HCT116 (cell line): ENCODE results near the gene NCKAP5. TPM values are rescaled to one million over a fixed set of nuclear protein-coding genes. Genes with fewer than 3 reads are reported as not detected.

Source experiments
- ATAC-seq: fragments of 200-7000 bp; cut with Tn5 transposase; 2 replicates; pipeline ENCODE4 v1.9.1; 2020; ENCODE audit warnings: mild to moderate bottlenecking, moderate library complexity
- BruUV-seq: library from RNA; stranded (reverse); fragments of 400-500 nt; replicated peaks from 2 replicates; lab custom pipeline; 2021; lab: Mats Ljungman, UMichigan
- CTCF ChIA-PET: fragments of 300-600 bp; sonication (Branson Sonifier 250); formaldehyde crosslinking; loops from one replicate; lab custom pipeline; 2021; ENCODE audit warnings: antibody characterized with exemption; lab: Charles Lee
- POLR2A ChIA-PET: fragments of 300-600, 350-600 bp; sonication (Branson Sonifier 250); formaldehyde crosslinking; loops from one replicate; lab custom pipeline; 2021; ENCODE audit warnings: antibody characterized with exemption; lab: Charles Lee
- RAD21 ChIA-PET, 2 experiments: fragments of 300-600 bp; sonication (Branson Sonifier 250); formaldehyde crosslinking; loops; one replicate each; lab custom pipeline; 2023; ENCODE audit warnings: low total read pairs in 2 of 2; ENCODE audit not compliant: uncharacterized antibody in 2 of 2, unreplicated experiment in 2 of 2, low non-redundant PET in 1 of 2; lab: Charles Lee
- DNase-seq: peaks from one replicate; pipeline ENCODE4 v3.0.0-alpha.2; 2010; ENCODE audit warnings: low read depth, low spot score
- H2AFZ ChIP-seq: fragments of 200-600 bp; shearing (Covaris generic), sonication (generic); 2 replicates; pipeline ENCODE4 v1.6.1; 2017; ENCODE audit warnings: low read depth, mixed run types, mixed read lengths, antibody characterized with exemption, low read length; ENCODE audit not compliant: poor library complexity, severe bottlenecking
- H3K27ac ChIP-seq: 2 replicates; pipeline ENCODE4 v1.5.1; 2012; ENCODE audit warnings: low read depth, low read length
- H3K27me3 ChIP-seq: fragments of 200-600 bp; sonication (generic); 2 replicates; pipeline ENCODE4 v1.6.1; 2016; ENCODE audit warnings: mixed run types, low read length, mixed read lengths; ENCODE audit not compliant: insufficient read depth
- H3K36me3 ChIP-seq, 2 experiments: fragments of 200-500 bp in 1 of 2; fragments of 200-600 bp in 1 of 2; sonication (Bioruptor generic) in 1 of 2; sonication (generic) in 1 of 2; 2 replicates each; pipeline versions ENCODE4 v1.5.1 to v1.6.1; 2014 to 2016; ENCODE audit warnings: low read length in 2 of 2, inconsistent platforms in 1 of 2, mixed read lengths in 1 of 2, mixed run types in 1 of 2; ENCODE audit not compliant: insufficient read depth in 2 of 2, control insufficient read depth in 1 of 2
- H3K4me1 ChIP-seq, 2 experiments: fragments of 200-600 bp in 1 of 2; sonication (generic) in 1 of 2; 2 replicates each; pipeline versions ENCODE4 v1.5.1 to v1.6.1; 2012 to 2017; ENCODE audit warnings: low read length in 2 of 2, inconsistent platforms in 1 of 2, mild to moderate bottlenecking in 1 of 2, mixed read lengths in 1 of 2, mixed run types in 1 of 2, moderate library complexity in 1 of 2; ENCODE audit not compliant: insufficient read depth in 2 of 2, control insufficient read depth in 1 of 2
- H3K4me2 ChIP-seq: fragments of 200-600 bp; sonication (generic); 2 replicates; pipeline ENCODE4 v1.6.1; 2017; ENCODE audit warnings: mixed run types, low read length, mixed read lengths
- H3K4me3 ChIP-seq, 2 experiments: fragments of 200-600 bp in 1 of 2; sonication (generic) in 1 of 2; replicated peaks in 1 of 2; 2 replicates each; pipeline ENCODE4 v1.5.1; 2011 to 2016; ENCODE audit warnings: low read length in 2 of 2, control low read depth in 1 of 2, low read depth in 1 of 2, mild to moderate bottlenecking in 1 of 2, mixed read lengths in 1 of 2, mixed run types in 1 of 2
- H3K79me2 ChIP-seq: fragments of 200-600 bp; sonication (generic); 2 replicates; pipeline ENCODE4 v1.6.1; 2017; ENCODE audit warnings: mild to moderate bottlenecking, mixed run types, low read length, moderate library complexity, mixed read lengths; ENCODE audit not compliant: insufficient read depth
- H3K9ac ChIP-seq: fragments of 200-600 bp; sonication (generic); 2 replicates; pipeline ENCODE4 v1.6.1; 2016; ENCODE audit warnings: low read length, mixed read lengths
- H3K9me2 ChIP-seq: fragments of 200-600 bp; sonication (generic), shearing (Covaris generic); 2 replicates; pipeline ENCODE4 v1.6.1; 2017; ENCODE audit warnings: mixed run types, mild to moderate bottlenecking, moderate library complexity; ENCODE audit not compliant: insufficient read depth
- H3K9me3 ChIP-seq, 2 experiments: fragments of 200-500 bp in 1 of 2; fragments of 200-600 bp in 1 of 2; sonication (Bioruptor generic) in 1 of 2; sonication (generic) in 1 of 2; 2 replicates each; pipeline ENCODE4 v1.6.1; 2014 to 2017; ENCODE audit warnings: low read length in 2 of 2, mixed read lengths in 2 of 2, inconsistent platforms in 1 of 2, low read depth in 1 of 2, mild to moderate bottlenecking in 1 of 2, mixed run types in 1 of 2, moderate library complexity in 1 of 2; ENCODE audit not compliant: control insufficient read depth in 1 of 2, insufficient read depth in 1 of 2
- H4K20me1 ChIP-seq: fragments of 200-600 bp; sonication (generic), shearing (Covaris generic); 2 replicates; pipeline ENCODE4 v1.6.1; 2017; ENCODE audit warnings: mixed run types, mild to moderate bottlenecking, moderate library complexity; ENCODE audit not compliant: insufficient read depth
- CBX3 ChIP-seq: IDR thresholded peaks from 2 replicates; pipeline ENCODE4 v1.6.1; 2012; ENCODE audit warnings: low read depth
- CEBPB ChIP-seq: IDR thresholded peaks from 2 replicates; pipeline ENCODE4 v1.6.1; 2012; ENCODE audit warnings: low read depth
- EGR1 ChIP-seq: IDR thresholded peaks from 2 replicates; pipeline ENCODE4 v1.6.1; 2012; ENCODE audit warnings: low read depth
- ELF1 ChIP-seq: IDR thresholded peaks from 2 replicates; pipeline ENCODE4 v1.6.1; 2012; ENCODE audit warnings: low read depth, borderline replicate concordance
- EZH2 ChIP-seq: fragments of 200-600 bp; sonication (generic); IDR thresholded peaks from 2 replicates; pipeline ENCODE4 v1.6.1; 2017; ENCODE audit warnings: antibody characterized with exemption, mixed run types
- EZH2phosphoT487 ChIP-seq: fragments of 200-600 bp; IDR thresholded peaks from 2 replicates; pipeline ENCODE4 v1.6.1; 2018; ENCODE audit warnings: antibody characterized with exemption, borderline replicate concordance
- FOSL1 ChIP-seq: IDR thresholded peaks from 2 replicates; pipeline ENCODE4 v1.6.1; 2012; ENCODE audit warnings: low read depth
- POLR2AphosphoS5 ChIP-seq: IDR thresholded peaks from 2 replicates; pipeline ENCODE4 v1.6.1; 2011; ENCODE audit warnings: mild to moderate bottlenecking, low read depth, low read length, moderate library complexity
- RAD21 ChIP-seq: IDR thresholded peaks from 2 replicates; pipeline ENCODE4 v1.6.1; 2012; ENCODE audit warnings: low read depth, mild to moderate bottlenecking
- SIN3A ChIP-seq: IDR thresholded peaks from 2 replicates; pipeline ENCODE4 v1.6.1; 2012; ENCODE audit warnings: low read depth
- SP1 ChIP-seq: IDR thresholded peaks from 2 replicates; pipeline ENCODE4 v1.6.1; 2012; ENCODE audit warnings: low read depth
- TCF7L2 ChIP-seq: IDR thresholded peaks from 2 replicates; pipeline ENCODE4 v1.7.0; 2011; ENCODE audit warnings: borderline replicate concordance, inconsistent platforms; ENCODE audit not compliant: insufficient read depth, insufficient read length; ENCODE audit errors: extremely low read depth
- YY1 ChIP-seq: IDR thresholded peaks from 2 replicates; pipeline ENCODE4 v1.6.1; 2011; ENCODE audit warnings: low read length, low read depth, moderate library complexity, mild to moderate bottlenecking; ENCODE audit not compliant: insufficient replicate concordance; ENCODE audit errors: extremely low read depth
- ZFX ChIP-seq: fragments of 450-650 bp; IDR thresholded peaks from 2 replicates; pipeline ENCODE4 v1.6.1; 2017
- intact Hi-C: fragments of 100-400 bp; cut with micrococcal nuclease; formaldehyde crosslinking; loops from 2 replicates; pipeline ENCODE4 v1.10.0; 2022
- total RNA-seq: library from RNA; stranded (reverse); gene quantifications from one replicate; pipeline ENCODE4 v1.2.1, GENCODE V29; 2021; ENCODE audit not compliant: unreplicated experiment
- TF ChIP-seq, protein P1 (sequence below): IDR thresholded peaks from 2 replicates; pipeline ENCODE4 v1.6.1; 2012
- TF ChIP-seq, protein P2 (sequence below): IDR thresholded peaks from 2 replicates; pipeline ENCODE4 v1.6.1; 2011; ENCODE audit warnings: mild to moderate bottlenecking, low read length, moderate library complexity; ENCODE audit not compliant: insufficient replicate concordance; ENCODE audit errors: extremely low read depth
- TF ChIP-seq, protein P3 (sequence below): IDR thresholded peaks from 2 replicates; pipeline ENCODE4 v1.6.1; 2012

Gene NCKAP5
- total RNA-seq, 1 experiment from 2014 or later = 0.30 TPM

DNA sequence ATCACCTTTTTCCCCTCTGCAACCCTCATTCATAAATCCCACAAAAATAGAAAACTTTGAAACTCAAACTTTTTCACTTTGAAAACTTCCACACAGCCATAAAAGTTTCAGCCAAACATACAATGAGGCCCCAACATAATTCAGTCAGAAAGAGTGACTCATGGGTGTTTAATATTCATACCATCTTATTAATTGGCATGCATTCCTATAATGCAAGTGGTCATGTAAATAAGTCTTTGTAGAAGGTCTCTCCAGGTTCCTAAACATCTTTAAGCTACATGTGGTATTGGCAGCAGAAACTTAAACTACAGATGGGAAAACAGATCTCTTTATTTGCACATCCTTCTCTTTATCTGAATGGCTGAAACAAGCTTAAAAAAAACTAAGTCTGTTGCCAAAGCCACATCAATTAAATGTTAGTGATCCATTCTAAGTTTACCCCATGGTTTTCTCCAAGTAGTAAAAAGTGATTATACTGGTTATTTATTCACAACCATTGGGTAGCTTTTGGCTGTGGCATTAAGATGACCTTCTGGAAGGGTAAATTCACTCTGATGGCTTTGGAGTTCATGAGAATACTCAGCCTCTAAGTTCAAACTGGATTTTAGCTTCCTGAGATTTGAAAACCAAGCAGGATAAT, 828.1 kb downstream of the NCKAP5 start:
- BruUV-seq = no TSS peak
- Histone ChIP-seq H3K4me1 (no peaks in the 10 kb centered on the region), H3K27me3 (no peaks in the 10 kb centered on the region), H3K9me3 (no peaks in the 10 kb centered on the region), H3K27ac (no peak overlapping the region), H3K4me2 (no peak overlapping the region), H3K4me3 (no peak overlapping the region), H2AFZ (no peak overlapping the region), H3K79me2 (no peaks in the 10 kb centered on the region), H3K9me2 (no peaks in the 10 kb centered on the region), H3K36me3 (no peaks in the 10 kb centered on the region), H3K9ac (no peak overlapping the region), H4K20me1 (no peaks in the 10 kb centered on the region)
- intact Hi-C loops = no loop called here
- ATAC-seq (no peak), DNase-seq (no peak)
- TF ChIP-seq, protein P1, sequence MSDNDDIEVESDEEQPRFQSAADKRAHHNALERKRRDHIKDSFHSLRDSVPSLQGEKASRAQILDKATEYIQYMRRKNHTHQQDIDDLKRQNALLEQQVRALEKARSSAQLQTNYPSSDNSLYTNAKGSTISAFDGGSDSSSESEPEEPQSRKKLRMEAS = no peak
- no peak for TF ChIP-seq ZFX
- TF ChIP-seq EGR1 = no peak
- no peak for TF ChIP-seq SP1
- TF ChIP-seq CBX3 = no peak
- no peak for TF ChIP-seq SIN3A
- TF ChIP-seq, protein P2, sequence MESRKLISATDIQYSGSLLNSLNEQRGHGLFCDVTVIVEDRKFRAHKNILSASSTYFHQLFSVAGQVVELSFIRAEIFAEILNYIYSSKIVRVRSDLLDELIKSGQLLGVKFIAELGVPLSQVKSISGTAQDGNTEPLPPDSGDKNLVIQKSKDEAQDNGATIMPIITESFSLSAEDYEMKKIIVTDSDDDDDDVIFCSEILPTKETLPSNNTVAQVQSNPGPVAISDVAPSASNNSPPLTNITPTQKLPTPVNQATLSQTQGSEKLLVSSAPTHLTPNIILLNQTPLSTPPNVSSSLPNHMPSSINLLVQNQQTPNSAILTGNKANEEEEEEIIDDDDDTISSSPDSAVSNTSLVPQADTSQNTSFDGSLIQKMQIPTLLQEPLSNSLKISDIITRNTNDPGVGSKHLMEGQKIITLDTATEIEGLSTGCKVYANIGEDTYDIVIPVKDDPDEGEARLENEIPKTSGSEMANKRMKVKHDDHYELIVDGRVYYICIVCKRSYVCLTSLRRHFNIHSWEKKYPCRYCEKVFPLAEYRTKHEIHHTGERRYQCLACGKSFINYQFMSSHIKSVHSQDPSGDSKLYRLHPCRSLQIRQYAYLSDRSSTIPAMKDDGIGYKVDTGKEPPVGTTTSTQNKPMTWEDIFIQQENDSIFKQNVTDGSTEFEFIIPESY = no peak
- no peak for TF ChIP-seq POLR2AphosphoS5
- no peak for TF ChIP-seq ELF1
- TF ChIP-seq, protein P3, sequence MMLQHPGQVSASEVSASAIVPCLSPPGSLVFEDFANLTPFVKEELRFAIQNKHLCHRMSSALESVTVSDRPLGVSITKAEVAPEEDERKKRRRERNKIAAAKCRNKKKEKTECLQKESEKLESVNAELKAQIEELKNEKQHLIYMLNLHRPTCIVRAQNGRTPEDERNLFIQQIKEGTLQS = no peak
- no peak for TF ChIP-seq FOSL1
- TF ChIP-seq YY1 = no peak
- no peak for TF ChIP-seq TCF7L2
- TF ChIP-seq RAD21 = no peak
- no peak for TF ChIP-seq EZH2phosphoT487
- no peak for TF ChIP-seq CEBPB
- no peak for TF ChIP-seq EZH2
- ChIA-PET CTCF (no interaction called here), POLR2A (no interaction called here), RAD21 (no interaction called here)
